Measurements from ENCODE around the gene ZGLP1.

DNA sequence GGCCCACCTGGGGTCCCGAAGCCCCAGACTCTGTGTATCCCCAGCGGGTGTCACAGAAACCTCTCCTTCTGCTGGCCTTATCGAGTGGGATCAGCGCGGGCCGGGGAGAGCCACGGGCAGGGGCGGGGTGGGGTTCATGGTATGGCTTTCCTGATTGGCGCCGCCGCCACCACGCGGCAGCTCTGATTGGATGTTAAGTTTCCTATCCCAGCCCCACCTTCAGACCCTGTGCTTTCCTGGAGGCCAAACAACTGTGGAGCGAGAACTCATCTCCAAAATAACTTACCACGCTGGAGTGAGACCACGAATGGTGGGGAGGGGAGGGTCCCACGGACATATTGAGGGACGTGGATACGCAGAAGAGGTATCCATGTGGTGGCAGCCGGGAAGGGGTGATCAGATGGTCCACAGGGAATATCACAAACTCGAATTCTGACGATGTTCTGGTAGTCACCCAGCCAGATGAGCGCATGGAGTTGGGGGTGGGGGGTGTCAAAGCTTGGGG is 20.9 kb downstream of the ZGLP1 start:
- TF ChIP-seq, protein P1, sequence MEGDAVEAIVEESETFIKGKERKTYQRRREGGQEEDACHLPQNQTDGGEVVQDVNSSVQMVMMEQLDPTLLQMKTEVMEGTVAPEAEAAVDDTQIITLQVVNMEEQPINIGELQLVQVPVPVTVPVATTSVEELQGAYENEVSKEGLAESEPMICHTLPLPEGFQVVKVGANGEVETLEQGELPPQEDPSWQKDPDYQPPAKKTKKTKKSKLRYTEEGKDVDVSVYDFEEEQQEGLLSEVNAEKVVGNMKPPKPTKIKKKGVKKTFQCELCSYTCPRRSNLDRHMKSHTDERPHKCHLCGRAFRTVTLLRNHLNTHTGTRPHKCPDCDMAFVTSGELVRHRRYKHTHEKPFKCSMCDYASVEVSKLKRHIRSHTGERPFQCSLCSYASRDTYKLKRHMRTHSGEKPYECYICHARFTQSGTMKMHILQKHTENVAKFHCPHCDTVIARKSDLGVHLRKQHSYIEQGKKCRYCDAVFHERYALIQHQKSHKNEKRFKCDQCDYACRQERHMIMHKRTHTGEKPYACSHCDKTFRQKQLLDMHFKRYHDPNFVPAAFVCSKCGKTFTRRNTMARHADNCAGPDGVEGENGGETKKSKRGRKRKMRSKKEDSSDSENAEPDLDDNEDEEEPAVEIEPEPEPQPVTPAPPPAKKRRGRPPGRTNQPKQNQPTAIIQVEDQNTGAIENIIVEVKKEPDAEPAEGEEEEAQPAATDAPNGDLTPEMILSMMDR (conservative IDR thresholded peaks at IDR 0.05) = no peak
- TF ChIP-seq ZFX (IDR thresholded peaks at IDR 0.05) = no peak

Measured in C4-2B (cell line).